GM12875 (cell line): ENCODE measurements around the gene CDH3.
A peak's percentile ranks its signal among the peaks of the same experiment; 100 is the strongest.

Source experiments
- H3K4me3 ChIP-seq: one replicate; pipeline ENCODE4 v1.5.1; 2011; ENCODE audit warnings: low read depth, low read length, control low read depth
- CTCF ChIP-seq: IDR thresholded peaks from 2 replicates; pipeline ENCODE4 v1.5.1; 2011; ENCODE audit warnings: low read depth, mild to moderate bottlenecking, control low read depth, inconsistent platforms, low read length, moderate library complexity, borderline replicate concordance; ENCODE audit not compliant: insufficient read depth

CDH3 gene

GRCh38 chr16:68696514-68696913 is 51.4 kb downstream of the CDH3 start:
- H3K4me3 ChIP-seq: no peak overlapping the region
- TF ChIP-seq CTCF: no peak

GRCh38 chr16:68698091-68698490 is 53.0 kb downstream of the CDH3 start:
- H3K4me3 ChIP-seq: no peak overlapping the region
- TF ChIP-seq CTCF: no peak

GRCh38 chr16:68700120-68700519 is 55.0 kb downstream of the CDH3 start:
- no peak for TF ChIP-seq CTCF
- no peak overlapping the region for H3K4me3 ChIP-seq

GRCh38 chr16:68700831-68701230 is 55.7 kb downstream of the CDH3 start:
- TF ChIP-seq CTCF: no peak
- no peak overlapping the region for H3K4me3 ChIP-seq

- peak; percentile 85 for TF ChIP-seq CTCF
- H3K4me3 ChIP-seq: no peak overlapping the region
Observed at GRCh38 chr16:68704232-68704867, 59.2 kb downstream of the CDH3 start.

DNA sequence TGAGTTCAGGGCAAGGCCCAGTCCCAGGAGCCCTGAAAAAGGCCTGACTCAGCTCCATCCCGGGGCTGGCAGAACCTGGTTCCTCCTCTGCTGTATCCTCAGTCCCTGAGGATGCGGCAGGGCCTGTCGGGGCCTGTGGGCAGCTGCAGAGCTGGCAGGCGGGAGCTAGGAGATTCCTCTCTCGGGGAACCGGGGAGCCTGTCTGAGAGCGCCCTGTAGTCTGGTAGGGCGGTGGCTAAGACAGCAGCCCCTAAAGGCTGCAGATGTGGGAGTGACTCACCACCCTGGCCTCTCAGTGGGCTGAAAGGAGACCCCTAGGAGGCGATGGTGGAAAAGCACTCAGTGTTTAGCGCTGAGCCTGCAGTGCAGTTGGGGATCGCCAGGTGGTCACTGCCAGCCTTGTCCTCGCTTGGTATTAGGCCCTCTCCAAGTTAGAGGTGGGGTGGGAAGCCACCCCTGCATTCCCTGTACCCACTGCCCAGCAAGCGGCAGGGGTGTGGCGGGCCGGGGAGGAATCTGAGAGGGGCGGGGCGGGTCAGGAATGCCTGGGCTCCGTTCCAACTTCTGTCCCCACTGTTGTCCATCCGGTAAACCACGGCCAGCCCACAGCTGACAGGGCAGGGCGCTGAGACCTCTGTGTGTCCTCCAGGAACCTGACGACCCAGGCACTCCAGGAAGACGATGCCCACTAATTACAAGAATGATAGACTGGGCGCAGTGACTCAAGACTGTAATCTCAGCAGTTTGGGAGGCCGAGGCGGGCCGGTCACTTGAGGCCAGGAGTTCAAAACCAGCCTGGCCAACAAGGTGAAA is 62.4 kb downstream of the CDH3 start:
- no peak for TF ChIP-seq CTCF
- H3K4me3 ChIP-seq: no peak overlapping the region

- no peak overlapping the region for H3K4me3 ChIP-seq
- no peak for TF ChIP-seq CTCF
Observed at GRCh38 chr16:68710211-68710610, 65.1 kb downstream of the CDH3 start.
